LNCaP clone FGC (cell line): ENCODE measurements around the gene APOL2.

ENCODE experiments used
- DNase-seq: peaks from one replicate; pipeline ENCODE4 v3.0.0-alpha.2; 2011; ENCODE audit warnings: low read depth
- H3K4me3 ChIP-seq: 2 replicates; pipeline ENCODE4 v1.5.1; 2011; ENCODE audit warnings: mild to moderate bottlenecking, low read depth, low read length, control low read depth
- TF ChIP-seq, protein P1 (sequence below): IDR thresholded peaks from 2 replicates; pipeline ENCODE4 v1.5.1; 2012; ENCODE audit warnings: mild to moderate bottlenecking; ENCODE audit not compliant: control insufficient read depth, insufficient read depth; ENCODE audit errors: extremely low read depth

The APOL2 gene

DNA sequence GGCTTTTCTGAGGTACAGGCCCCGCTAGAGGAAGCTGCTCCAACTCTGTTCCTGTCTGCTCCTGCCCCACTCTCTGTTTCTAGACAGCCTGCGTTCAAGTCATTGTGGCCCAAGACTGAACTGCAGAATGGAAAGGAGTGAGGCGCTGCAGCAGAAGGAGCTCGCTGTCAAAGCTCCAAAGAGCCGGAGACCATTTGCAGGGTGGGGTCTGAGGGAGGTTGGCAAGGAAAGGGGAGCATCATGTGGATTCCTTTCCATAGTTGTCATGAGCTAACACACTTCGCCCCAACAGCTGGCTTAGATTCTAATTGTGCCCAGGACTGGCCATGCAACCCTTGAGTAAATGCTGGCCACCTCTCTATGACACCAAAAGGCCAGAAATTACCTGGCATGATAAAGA lies 56.5 kb downstream of the APOL2 start:
- TF ChIP-seq, protein P1, sequence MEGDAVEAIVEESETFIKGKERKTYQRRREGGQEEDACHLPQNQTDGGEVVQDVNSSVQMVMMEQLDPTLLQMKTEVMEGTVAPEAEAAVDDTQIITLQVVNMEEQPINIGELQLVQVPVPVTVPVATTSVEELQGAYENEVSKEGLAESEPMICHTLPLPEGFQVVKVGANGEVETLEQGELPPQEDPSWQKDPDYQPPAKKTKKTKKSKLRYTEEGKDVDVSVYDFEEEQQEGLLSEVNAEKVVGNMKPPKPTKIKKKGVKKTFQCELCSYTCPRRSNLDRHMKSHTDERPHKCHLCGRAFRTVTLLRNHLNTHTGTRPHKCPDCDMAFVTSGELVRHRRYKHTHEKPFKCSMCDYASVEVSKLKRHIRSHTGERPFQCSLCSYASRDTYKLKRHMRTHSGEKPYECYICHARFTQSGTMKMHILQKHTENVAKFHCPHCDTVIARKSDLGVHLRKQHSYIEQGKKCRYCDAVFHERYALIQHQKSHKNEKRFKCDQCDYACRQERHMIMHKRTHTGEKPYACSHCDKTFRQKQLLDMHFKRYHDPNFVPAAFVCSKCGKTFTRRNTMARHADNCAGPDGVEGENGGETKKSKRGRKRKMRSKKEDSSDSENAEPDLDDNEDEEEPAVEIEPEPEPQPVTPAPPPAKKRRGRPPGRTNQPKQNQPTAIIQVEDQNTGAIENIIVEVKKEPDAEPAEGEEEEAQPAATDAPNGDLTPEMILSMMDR, result no peak
- no peak overlapping the region for H3K4me3 ChIP-seq
- DNase-seq, result no peak

DNA sequence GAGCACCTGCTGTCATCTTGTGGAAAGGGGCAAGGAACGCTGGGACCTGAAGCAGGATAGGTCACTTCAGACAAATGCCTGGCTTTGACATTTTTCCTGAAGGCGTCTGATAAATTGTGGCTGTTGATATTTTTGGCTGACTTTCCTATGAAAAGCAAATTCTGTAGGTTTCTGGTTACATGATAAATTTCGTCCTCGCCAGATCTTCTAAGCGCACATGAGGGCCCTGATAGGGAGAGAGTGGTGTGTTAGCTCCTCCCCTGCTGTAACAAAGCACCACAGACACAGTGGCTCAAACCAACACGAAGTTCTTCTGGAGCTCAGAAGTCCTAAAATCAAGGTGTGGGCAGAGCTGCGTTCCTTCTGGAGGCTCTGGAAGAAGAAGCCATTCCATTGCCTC lies 57.3 kb downstream of the APOL2 start:
- no peak for DNase-seq

DNA sequence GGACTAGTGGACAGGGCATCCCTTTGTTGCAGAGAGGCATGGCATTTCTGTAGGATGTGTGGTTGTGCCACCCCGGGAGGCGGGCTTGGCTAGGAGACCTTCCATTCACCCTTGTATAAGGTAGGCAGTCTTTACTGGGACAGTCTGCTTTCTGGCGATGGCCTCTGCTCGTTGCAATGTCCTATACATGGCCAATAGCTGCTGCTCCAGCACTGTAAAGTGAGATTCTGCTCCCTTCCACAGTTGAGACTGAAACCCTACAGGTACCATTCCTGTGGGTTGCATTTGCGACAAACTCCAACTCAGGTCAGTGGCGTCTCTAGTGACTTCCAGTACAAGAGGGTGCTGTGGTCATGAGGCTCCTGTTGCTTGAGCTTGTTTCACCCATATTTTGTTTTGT lies 58.4 kb downstream of the APOL2 start:
- no peak for DNase-seq
- H3K4me3 ChIP-seq, result no peak overlapping the region
- TF ChIP-seq, protein P1, result no peak

More for the DNA sequence above, 57.3 kb downstream of the APOL2 start:
- TF ChIP-seq, protein P1, result no peak
- no peak overlapping the region for H3K4me3 ChIP-seq

- TF ChIP-seq, protein P1, result peak; percentile 58
- DNase-seq, result no peak
- no peak overlapping the region for H3K4me3 ChIP-seq
Observed at GRCh38 chr22:36180038-36180880, 59.1 kb downstream of the APOL2 start.

DNA sequence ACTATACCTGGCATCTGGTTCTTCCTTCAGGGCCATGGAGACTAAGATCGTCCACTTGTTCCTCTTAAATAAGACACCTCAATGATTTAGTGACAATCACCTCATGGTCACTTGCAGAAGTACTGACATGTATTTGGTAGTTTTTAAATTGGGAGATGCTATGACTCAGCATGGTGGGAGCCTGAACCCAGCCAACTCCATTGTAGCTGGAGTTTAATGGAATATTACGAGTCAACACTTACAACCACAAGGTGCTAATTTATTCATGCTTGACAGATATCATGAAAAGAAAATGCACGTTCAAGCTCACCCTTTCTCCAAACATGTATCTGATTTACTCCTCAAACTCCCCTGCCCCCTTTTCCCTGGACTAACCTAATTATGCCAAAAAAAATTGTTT lies 62.2 kb downstream of the APOL2 start:
- DNase-seq, result no peak
- TF ChIP-seq, protein P1, result no peak
- no peak overlapping the region for H3K4me3 ChIP-seq
